ENCODE data around the gene ATRNL1.

ATRNL1 gene

GRCh38 chr10:115850666-115851065 is 757.5 kb downstream of the ATRNL1 start:
- DNase-seq (ENCODE audit: low spot score): no peak

DNA sequence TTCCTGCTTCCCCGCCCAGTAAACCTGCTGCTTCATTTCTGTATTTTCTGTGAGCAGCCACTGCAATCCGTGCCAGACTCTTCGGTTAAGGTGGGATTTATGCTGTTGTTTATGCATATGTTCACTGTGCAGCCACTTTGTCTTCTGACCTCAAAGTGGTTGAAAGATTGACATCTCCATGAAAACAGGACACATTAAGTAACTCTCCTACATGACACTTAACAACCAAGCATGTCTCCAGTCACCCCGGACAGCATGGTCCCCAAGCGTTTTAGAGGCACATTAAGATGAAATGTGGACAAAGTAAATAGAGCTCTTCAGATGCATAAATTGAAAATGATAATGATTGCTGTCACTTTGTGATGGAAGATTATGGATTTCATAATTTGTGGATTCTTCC is 758.5 kb downstream of the ATRNL1 start:
- DNase-seq (ENCODE audit: low spot score): no peak

DNA sequence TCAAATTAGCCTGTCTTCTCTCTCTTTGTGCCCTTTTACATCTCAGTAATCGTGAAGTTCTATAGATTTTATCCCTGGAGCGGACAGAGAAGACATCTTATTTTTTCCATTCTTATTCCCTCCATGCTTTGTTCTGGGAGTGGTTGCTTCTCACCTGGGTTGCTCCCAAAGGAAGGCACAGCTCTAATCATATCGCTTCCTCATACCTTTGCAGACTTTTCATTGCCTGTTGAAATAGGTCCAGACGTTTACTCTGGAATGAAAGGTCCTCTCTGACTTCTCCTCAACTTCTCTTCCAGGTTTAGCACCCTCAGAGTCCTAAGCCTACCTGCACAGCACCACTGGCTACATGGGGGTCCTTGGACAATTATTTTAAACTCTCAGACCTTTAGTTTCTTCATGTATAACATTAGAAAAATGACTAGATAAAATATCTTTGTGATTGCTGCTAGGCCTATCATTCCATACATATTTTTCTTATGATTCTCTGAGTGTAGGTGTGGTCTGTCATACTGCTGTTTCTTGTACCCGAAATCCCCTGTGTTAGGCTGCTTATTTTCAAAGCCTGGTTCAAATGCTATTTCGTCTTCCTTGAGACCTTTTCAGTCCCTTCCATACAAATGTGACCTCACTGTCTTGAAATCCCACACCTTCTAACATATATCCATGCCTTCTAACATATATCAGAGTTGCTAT is 761.7 kb downstream of the ATRNL1 start:
- no peak for DNase-seq (ENCODE audit: low spot score)

- DNase-seq (ENCODE audit: low spot score): no peak
These were observed 763.4 kb downstream of the ATRNL1 start for GRCh38 chr10:115856580-115856979.

DNA sequence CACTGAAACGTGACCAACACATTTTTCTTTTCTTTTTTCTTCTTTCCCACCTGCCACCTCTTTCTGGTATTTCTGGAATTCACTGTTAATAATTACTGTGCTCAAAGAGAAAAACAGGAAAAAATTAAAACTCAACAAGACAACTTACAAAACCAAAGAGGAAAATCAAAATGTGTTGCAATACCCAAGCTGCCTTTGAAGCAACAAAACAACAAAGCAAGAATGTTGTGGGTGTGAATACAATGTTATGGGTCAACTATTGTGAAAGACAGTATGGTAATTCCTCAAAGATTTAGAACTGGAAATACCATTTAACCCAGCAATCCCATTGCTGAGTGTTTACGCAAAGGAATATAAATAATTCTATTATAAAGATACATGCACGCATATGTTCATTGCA is 764.7 kb downstream of the ATRNL1 start:
- DNase-seq (ENCODE audit: low spot score): no peak

GRCh38 chr10:115860182-115861107 is 767.3 kb downstream of the ATRNL1 start:
- DNase-seq (ENCODE audit: low spot score): no peak

DNA sequence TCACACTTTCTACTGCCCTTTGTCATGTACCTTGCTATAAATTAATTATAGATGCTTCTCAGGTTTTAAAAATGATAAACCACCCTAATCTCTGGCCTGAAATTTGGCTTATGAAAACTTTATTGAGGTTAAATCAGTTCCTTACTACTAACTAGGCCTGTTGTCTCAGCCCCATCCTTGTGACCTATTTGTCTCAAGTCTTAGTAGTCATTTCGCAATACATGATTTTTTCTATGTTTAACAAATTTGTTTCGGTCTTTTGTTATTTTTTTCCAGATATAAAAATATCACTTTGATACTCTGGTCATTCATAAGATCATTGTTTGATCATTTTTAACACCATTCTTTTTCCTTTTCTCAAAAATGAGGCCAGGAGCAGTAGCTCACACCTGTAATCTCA is 768.3 kb downstream of the ATRNL1 start:
- DNase-seq (ENCODE audit: low spot score): no peak

DNA sequence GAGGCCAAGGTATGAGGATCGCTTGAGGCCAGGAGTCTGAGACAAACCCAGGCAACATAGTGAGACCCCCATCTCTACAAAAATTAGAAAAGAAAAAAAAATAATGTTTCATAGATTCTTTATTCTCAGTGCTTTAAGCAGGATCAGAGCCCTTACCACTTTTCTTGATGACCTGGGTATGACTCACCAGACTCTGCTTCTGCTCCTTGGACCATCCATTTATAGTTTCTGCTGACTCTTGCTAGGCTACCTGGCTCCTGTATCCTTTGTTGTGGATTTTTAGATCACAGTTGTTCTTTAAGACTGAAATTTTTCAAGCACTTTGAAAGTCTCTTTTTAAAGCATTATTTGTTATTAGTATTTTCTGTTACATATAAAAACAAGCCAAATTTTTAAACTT is 768.7 kb downstream of the ATRNL1 start:
- no peak for DNase-seq (ENCODE audit: low spot score)

DNA sequence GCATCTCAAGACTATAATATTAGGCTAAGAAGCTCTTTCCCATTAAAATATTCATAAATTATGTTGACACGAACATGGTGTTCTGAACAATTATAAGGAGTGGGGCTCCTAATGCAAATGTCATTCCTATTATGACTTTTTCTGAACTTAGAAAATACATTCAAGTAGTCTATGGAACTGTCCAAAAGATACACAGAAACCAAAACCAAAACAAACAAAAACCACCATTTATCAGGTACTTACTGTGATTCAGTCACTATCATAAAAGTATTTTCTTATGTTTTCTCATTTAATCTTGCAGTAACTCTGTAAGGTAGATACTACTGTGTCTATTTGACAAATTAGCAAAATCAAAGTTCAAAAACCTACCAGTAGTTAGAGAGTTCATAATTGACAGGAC is 773.0 kb downstream of the ATRNL1 start:
- DNase-seq (ENCODE audit: low spot score): no peak

DNA sequence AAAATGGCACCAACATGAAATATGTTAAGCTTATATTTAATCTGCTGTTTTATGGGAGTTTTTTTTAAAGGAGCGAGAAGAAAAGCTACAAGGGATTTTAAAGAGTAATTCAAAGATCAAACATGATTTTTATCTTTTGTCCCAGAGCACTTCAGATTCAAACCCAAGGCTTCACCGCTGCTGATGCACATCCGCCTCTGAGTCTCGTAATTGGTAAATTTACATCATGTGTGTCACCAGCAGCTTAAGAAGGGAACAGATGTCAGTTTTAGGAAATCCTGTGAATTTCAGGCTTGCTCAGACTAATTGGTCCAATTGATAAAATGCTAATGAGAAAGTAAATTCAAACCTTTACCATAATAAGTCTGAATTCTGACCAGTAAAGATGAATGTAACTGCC is 773.5 kb downstream of the ATRNL1 start:
- no peak for DNase-seq (ENCODE audit: low spot score)

DNA sequence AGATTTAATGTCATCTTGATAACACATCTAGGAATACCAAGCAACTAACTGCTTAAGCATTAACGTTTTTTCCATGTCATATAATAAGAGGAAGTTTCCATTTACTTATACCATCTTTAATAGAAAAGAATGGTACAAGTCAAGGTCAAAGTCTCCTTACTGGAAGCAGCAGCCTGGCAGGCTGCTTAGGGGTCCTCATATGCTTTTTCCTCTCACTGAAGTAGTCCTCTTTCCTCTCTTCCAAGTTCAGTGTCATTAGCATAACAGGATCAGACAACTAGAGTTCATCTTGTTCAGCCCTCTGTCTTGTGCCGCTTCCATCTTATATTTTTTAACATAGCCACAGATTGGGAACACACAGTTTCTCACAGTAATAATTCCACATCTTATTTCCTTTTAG is 774.1 kb downstream of the ATRNL1 start:
- no peak for DNase-seq (ENCODE audit: low spot score)

GRCh38 chr10:115871855-115872254 is 778.7 kb downstream of the ATRNL1 start:
- DNase-seq (ENCODE audit: low spot score): no peak

- no peak for DNase-seq (ENCODE audit: low spot score)
These were observed 782.0 kb downstream of the ATRNL1 start for GRCh38 chr10:115875172-115875571.

DNA sequence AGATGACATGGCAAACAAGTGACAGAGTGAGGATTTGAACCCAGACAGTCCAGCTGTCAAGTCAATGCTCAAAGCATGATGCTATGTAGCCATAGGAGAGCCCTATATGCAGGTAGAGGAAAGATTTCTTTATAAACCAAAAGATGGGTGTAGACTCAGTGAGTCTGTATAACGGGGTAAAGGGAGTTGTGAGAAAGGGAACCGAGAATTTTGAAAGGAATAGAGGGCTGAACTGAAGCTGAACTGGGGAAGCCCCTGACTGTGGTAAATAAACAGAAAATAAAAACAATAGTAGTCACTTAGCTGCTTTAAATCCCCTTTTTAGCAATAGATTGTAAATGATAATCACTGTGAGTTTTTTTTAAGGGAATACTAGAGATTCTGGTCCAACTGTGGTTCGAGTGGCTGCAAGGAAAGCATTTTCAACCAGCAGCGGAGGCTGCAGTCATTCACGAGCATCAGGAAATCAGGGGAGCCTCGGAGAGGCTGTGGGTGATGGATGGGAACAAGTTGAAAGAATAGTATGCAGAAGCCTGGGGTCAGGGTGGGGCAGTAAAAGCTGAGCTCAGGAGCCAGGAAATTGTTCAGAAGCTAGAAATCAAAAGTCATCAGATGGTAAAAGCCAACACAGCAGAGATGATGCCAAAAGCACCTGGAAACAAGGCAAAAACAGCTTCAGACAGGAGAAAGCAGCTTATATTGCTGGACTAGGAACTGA is 786.4 kb downstream of the ATRNL1 start:
- no peak for DNase-seq (ENCODE audit: low spot score)

GRCh38 chr10:115882021-115882420 is 788.9 kb downstream of the ATRNL1 start:
- no peak for DNase-seq (ENCODE audit: low spot score)

- DNase-seq (ENCODE audit: low spot score): no peak
These were observed 790.2 kb downstream of the ATRNL1 start for GRCh38 chr10:115883372-115883771.

DNA sequence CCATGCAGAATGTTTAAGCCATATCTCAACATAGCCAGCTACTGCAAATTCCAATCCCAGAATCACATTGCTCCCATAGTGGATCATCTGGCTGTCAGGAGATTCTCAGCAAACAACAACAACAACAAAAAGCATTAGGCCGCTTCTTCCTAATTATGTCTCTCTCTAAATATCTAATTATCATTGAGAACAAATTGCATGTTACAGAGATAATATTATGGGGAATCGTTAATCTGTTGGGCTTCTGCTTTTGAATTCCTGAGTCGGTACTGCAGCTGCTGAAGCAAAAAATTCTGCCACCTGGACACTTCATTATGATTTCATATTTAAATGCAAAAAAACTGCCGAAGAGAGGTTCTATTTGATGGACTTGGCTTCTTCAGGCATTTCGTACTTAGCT is 791.2 kb downstream of the ATRNL1 start:
- DNase-seq (ENCODE audit: low spot score): no peak

DNA sequence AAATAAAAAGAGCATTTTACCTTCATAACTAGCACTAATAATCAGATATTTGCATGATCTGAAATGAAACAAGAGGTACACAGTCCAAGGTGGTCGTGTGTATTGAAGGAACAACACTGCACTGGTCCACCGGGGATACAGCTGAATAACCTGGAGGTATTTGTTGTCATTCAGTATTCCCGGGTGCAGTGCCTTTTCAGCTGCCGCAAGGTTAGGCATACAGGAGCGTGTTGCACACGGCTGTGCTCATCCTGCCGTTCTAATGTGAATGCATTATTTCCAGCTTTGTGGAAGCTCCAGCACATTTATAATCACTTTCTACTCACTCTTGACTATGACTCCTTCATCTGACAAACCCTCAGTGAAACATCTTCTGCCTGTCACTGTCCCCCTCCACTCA is 802.0 kb downstream of the ATRNL1 start:
- no peak for DNase-seq (ENCODE audit: low spot score)

GRCh38 chr10:115898242-115898641 is 805.1 kb downstream of the ATRNL1 start:
- no peak for DNase-seq (ENCODE audit: low spot score)

DNA sequence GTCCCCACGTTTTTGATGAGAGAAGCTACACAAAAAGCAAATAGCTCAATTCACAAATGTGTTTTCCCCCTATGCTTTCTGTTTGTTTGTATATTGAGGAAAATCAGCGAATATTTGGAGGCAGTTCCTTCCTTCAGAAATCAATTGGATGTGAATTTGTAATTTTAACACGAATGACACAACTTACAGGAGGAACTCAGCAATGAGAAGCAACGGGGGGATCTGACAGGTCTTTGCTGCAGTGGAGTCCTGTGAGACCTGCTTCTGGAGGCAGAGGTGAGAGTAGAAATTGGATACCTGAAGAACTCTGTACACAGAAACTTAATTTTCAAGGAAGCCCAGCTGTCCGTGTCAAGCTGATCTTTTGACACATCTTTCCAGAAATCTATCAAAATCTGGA is 809.4 kb downstream of the ATRNL1 start:
- no peak for DNase-seq (ENCODE audit: low spot score)

GRCh38 chr10:115903207-115903606 is 810.0 kb downstream of the ATRNL1 start:
- DNase-seq (ENCODE audit: low spot score): no peak

DNA sequence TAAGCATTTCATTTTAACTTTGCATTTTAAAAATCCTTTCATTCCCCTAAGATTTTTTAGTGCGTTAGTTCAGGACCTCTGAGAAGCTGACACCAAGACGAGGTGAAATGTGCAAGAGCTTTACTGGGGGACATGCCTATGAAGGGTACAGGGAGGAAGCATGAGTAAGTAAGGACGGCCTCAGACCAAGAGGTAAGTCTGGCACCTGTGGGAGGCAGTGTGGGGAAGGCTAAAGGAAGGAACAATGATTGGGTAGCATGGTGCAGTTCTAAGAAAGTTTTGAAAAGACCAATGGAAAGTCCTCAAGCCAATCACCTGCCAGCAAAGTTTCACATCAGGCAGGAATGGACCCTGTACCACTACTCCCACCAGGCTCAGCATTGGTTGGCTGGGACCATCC is 810.7 kb downstream of the ATRNL1 start:
- no peak for DNase-seq (ENCODE audit: low spot score)

GRCh38 chr10:115909037-115909436 is 815.9 kb downstream of the ATRNL1 start:
- no peak for DNase-seq (ENCODE audit: low spot score)

Data from hematopoietic multipotent progenitor cell treated with erythropoietin and hydrocortisone succinate and interleukin-3 and kit ligand, for 15 days (in vitro differentiated cells).